ENCODE data around the gene GABRB1. TPM values are rescaled to one million over a fixed set of nuclear protein-coding genes. Genes with fewer than 3 reads are reported as not detected.

The GABRB1 gene
- total and polyA plus RNA-seq, 2 donors (not counting 1 experiment from before 2014, with no cell fraction given) = not detected

- no peaks in the 10 kb centered on the region for H3K27me3 ChIP-seq (replicated peaks in 1 of 4; ENCODE audit: control extremely low read depth in 1 of 4, control insufficient read depth in 3 of 4, insufficient read depth in 4 of 4, low read length in 3 of 4)
- Mint-ChIP-seq H3K4me3 (no peak overlapping the region), H3K9me3 (ENCODE audit: insufficient read depth) (no peaks in the 10 kb centered on the region), H3K27me3 (peaks cover 5% of the 10 kb centered on the region), H3K4me1 (no peaks in the 10 kb centered on the region), H3K27ac (no peak overlapping the region)
- CTCF ChIA-PET = no interaction called here
- no peak overlapping the region for H2AFZ ChIP-seq (ENCODE audit: insufficient read depth, low read depth, low read length, poor library complexity, severe bottlenecking)
- 29% methylated on average over 1 of the region's 2 CpGs for WGBS (ENCODE audit: insufficient coverage)
- no peak for TF ChIP-seq CTCF (IDR thresholded peaks at IDR 0.05)
- TF ChIP-seq EZH2 (IDR thresholded peaks at IDR 0.05; ENCODE audit: borderline replicate concordance, insufficient read depth, low read depth, low read length, poor library complexity, severe bottlenecking) = no peak
- POLR2A ChIA-PET = no interaction called here
- no peaks in the 10 kb centered on the region for H4K20me1 ChIP-seq (ENCODE audit: control insufficient read depth, insufficient read depth, low read length, poor library complexity, severe bottlenecking)
- no peak overlapping the region for H3K27ac ChIP-seq (ENCODE audit: low read length in 2 of 2)
- DNase-seq (no peak), ATAC-seq (ENCODE audit: low read depth) (no peak)
- H3K9ac ChIP-seq (ENCODE audit: low read length) = no peak overlapping the region
- no peak overlapping the region for H3K4me2 ChIP-seq (replicated peaks; ENCODE audit: low read depth, low read length, poor library complexity, severe bottlenecking)
- no peaks in the 10 kb centered on the region for H3K79me2 ChIP-seq (ENCODE audit: control insufficient read depth, insufficient read depth, low read length)
- no peaks in the 10 kb centered on the region for H3K4me1 ChIP-seq (ENCODE audit: control insufficient read depth in 2 of 2, insufficient read depth in 2 of 2, low read length in 2 of 2)
- no peaks in the 10 kb centered on the region for H3K36me3 ChIP-seq (replicated peaks in 1 of 2; ENCODE audit: control extremely low read depth in 1 of 2, control insufficient read depth in 1 of 2, extremely low read depth in 1 of 2, insufficient read depth in 2 of 2, low read length in 1 of 2)
- intact Hi-C loops (cut with micrococcal nuclease) = no loop called here
- no peak overlapping the region for H3K4me3 ChIP-seq (ENCODE audit: control extremely low read depth in 1 of 5, extremely low read depth in 1 of 5, insufficient read depth in 1 of 5, low read depth in 2 of 5, low read length in 4 of 5)
- no peaks in the 10 kb centered on the region for H3K9me3 ChIP-seq (ENCODE audit: control extremely low read depth in 1 of 3, control insufficient read depth in 2 of 3, insufficient read depth in 1 of 3, low read length in 2 of 3)
Observed at GRCh38 chr4:47278631-47279030, 247.3 kb downstream of the GABRB1 start.

DNA sequence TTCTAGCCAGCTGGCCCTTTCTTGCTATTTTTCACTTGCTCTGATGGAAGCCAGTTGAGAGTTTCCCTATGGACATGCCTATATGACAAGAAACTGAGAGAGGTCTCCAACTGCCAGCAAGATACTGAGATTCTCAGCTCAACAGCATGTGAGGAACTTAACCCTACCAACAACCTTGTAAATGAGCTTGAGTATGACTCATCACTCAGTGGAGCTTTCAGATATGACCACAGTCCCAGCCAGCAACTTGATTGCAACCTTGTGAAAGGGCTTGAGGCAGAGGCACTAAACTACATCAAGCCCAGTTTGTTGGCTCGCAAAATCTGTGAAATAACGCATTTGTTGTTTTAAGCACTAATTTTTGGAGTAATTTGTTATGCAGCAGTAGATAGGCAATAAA lies 256.4 kb downstream of the GABRB1 start:
- Mint-ChIP-seq H3K4me1 (no peaks in the 10 kb centered on the region), H3K27me3 (peaks cover 22% of the 10 kb centered on the region), H3K4me3 (no peak overlapping the region), H3K27ac (no peak overlapping the region), H3K9me3 (ENCODE audit: insufficient read depth) (no peaks in the 10 kb centered on the region)
- intact Hi-C loops (cut with micrococcal nuclease) = no loop called here
- Histone ChIP-seq H3K4me1 (ENCODE audit: control insufficient read depth in 2 of 2, insufficient read depth in 2 of 2, low read length in 2 of 2) (no peaks in the 10 kb centered on the region), H3K4me2 (replicated peaks; ENCODE audit: low read depth, low read length, poor library complexity, severe bottlenecking) (no peak overlapping the region), H3K27me3 (replicated peaks in 1 of 4; ENCODE audit: control extremely low read depth in 1 of 4, control insufficient read depth in 3 of 4, insufficient read depth in 4 of 4, low read length in 3 of 4) (no peaks in the 10 kb centered on the region), H3K27ac (ENCODE audit: low read length in 2 of 2) (no peak overlapping the region), H3K79me2 (ENCODE audit: control insufficient read depth, insufficient read depth, low read length) (no peaks in the 10 kb centered on the region), H2AFZ (ENCODE audit: insufficient read depth, low read depth, low read length, poor library complexity, severe bottlenecking) (no peak overlapping the region), H3K9ac (ENCODE audit: low read length) (no peak overlapping the region), H3K36me3 (replicated peaks in 1 of 2; ENCODE audit: control extremely low read depth in 1 of 2, control insufficient read depth in 1 of 2, extremely low read depth in 1 of 2, insufficient read depth in 2 of 2, low read length in 1 of 2) (no peaks in the 10 kb centered on the region), H3K9me3 (ENCODE audit: control extremely low read depth in 1 of 3, control insufficient read depth in 2 of 3, insufficient read depth in 1 of 3, low read length in 2 of 3) (no peaks in the 10 kb centered on the region), H3K4me3 (ENCODE audit: control extremely low read depth in 1 of 5, extremely low read depth in 1 of 5, insufficient read depth in 1 of 5, low read depth in 2 of 5, low read length in 4 of 5) (no peak overlapping the region), H4K20me1 (ENCODE audit: control insufficient read depth, insufficient read depth, low read length, poor library complexity, severe bottlenecking) (no peaks in the 10 kb centered on the region)
- CTCF ChIA-PET = no interaction called here
- no peak for DNase-seq
- no peak for ATAC-seq (ENCODE audit: low read depth)
- no peak for TF ChIP-seq EZH2 (IDR thresholded peaks at IDR 0.05; ENCODE audit: borderline replicate concordance, insufficient read depth, low read depth, low read length, poor library complexity, severe bottlenecking)
- no peak for TF ChIP-seq CTCF (IDR thresholded peaks at IDR 0.05)
- POLR2A ChIA-PET = no interaction called here
- 60% methylated on average over 1 of the region's 2 CpGs for WGBS (ENCODE audit: insufficient coverage)

Data from B cell (primary cell).